ENCODE results near the gene CEP112. TPM values are rescaled to one million over a fixed set of nuclear protein-coding genes. Genes with fewer than 3 reads are reported as not detected.

CEP112 gene
- total and polyA plus RNA-seq, 2 of the 13 experiments (the other 11 are each of a cell fraction or from before 2014, with no cell fraction given) = 1.2 to 3.4 TPM

- H2AFZ ChIP-seq (ENCODE audit: low read length) = no peak overlapping the region
- no peak overlapping the region for H3K4me3 ChIP-seq (replicated peaks in 1 of 3; ENCODE audit: insufficient read depth in 1 of 3, low read depth in 2 of 3, low read length in 3 of 3)
- 53% methylated on average over 3 of the region's 3 CpGs for WGBS (ENCODE audit: low lambda C conversion rate)
- POLR2A ChIA-PET = no interaction called here
- CTCF ChIA-PET (ENCODE audit: low intra/inter-chr PET ratio, low total read pairs) = no interaction called here
- H3K27me3 ChIP-seq (ENCODE audit: control insufficient read depth in 1 of 2, insufficient read depth in 2 of 2, low read length in 2 of 2) = no peaks in the 10 kb centered on the region
- no peaks in the 10 kb centered on the region for H3K79me2 ChIP-seq (ENCODE audit: insufficient read depth, low read length)
- ATAC-seq = no peak
- in situ Hi-C loops (cut with HindIII; ENCODE audit: extremely low pct_ligation_motif_present, low pct_unique_long_range_greater_than_20kb) = no loop called here
- H3K9me3 ChIP-seq (ENCODE audit: low read length) = no peaks in the 10 kb centered on the region
- no peak for DNase-seq (ENCODE audit: low spot score)
- no peak for TF ChIP-seq TEAD3 (CRISPR knock-in tag; optimal IDR thresholded peaks at IDR 0.05; ENCODE audit: borderline replicate concordance)
- no peak for TF ChIP-seq ZNF280D (CRISPR knock-in tag; IDR thresholded peaks at IDR 0.05)
- no peak for TF ChIP-seq ZBTB43 (CRISPR knock-in tag; conservative IDR thresholded peaks at IDR 0.05)
- TF ChIP-seq NCOA5 (CRISPR knock-in tag; IDR thresholded peaks at IDR 0.05) = no peak
- TF ChIP-seq KIAA2018 (CRISPR knock-in tag; IDR thresholded peaks at IDR 0.05; ENCODE audit: borderline replicate concordance) = no peak
- no peak for TF ChIP-seq ZNF598 (CRISPR knock-in tag; IDR thresholded peaks at IDR 0.05; ENCODE audit: borderline replicate concordance)
- TF ChIP-seq PHF21A (CRISPR knock-in tag; IDR thresholded peaks at IDR 0.05) = no peak
- TF ChIP-seq MED13 (CRISPR knock-in tag; IDR thresholded peaks at IDR 0.05) = no peak
- TF ChIP-seq HOMEZ (CRISPR knock-in tag; IDR thresholded peaks at IDR 0.05; ENCODE audit: low read depth) = no peak
- intact Hi-C loops (cut with micrococcal nuclease; ENCODE audit: unreplicated experiment) = no loop called here
- no peaks in the 10 kb centered on the region for H4K20me1 ChIP-seq (ENCODE audit: insufficient read depth, low read length)
- no TSS peak for BruUV-seq (replicated peaks)
- no peak overlapping the region for H3K4me2 ChIP-seq (ENCODE audit: low read depth, low read length)
- H3K9ac ChIP-seq (ENCODE audit: insufficient read depth, low read depth, low read length) = no peak overlapping the region
- no peak overlapping the region for H3K27ac ChIP-seq (ENCODE audit: extremely low read length, insufficient read depth, low read length)
- no peak for FAIRE-seq
- no peaks in the 10 kb centered on the region for H3K4me1 ChIP-seq (ENCODE audit: insufficient read depth, low read length)
- no peaks in the 10 kb centered on the region for H3K36me3 ChIP-seq (replicated peaks in 1 of 2; ENCODE audit: control insufficient read depth in 1 of 2, insufficient read depth in 2 of 2, low read length in 2 of 2)
Observed at GRCh38 chr17:66037221-66037620, 154.7 kb downstream of the CEP112 start.

Data from HepG2 (cell line).